SK-N-SH (cell line): ENCODE data around the gene SMIM44. TPM values are rescaled to one million over a fixed set of nuclear protein-coding genes. Genes with fewer than 3 reads are reported as not detected.

Experiments
- CTCF ChIA-PET: fragments of 300-600, 350-600 bp; formaldehyde crosslinking; extraction: SDS; loops from one replicate; lab custom pipeline; 2021; lab: Yijun Ruan, JAX
- POLR2A ChIA-PET: fragments of 350-600 bp; sonication (Branson Sonifier 250); formaldehyde crosslinking; extraction: SDS; loops from one replicate; lab custom pipeline; 2020; ENCODE audit warnings: antibody characterized with exemption, inconsistent platforms; lab: Yijun Ruan, JAX
- DNase-seq: peaks from one replicate; pipeline ENCODE4 v3.0.0; 2012
- H2AFZ ChIP-seq: fragments of 200-600 bp; sonication (generic); 2 replicates; pipeline ENCODE4 v1.8.1; 2016; ENCODE audit warnings: antibody characterized with exemption, mild to moderate bottlenecking, low read depth
- H3F3A ChIP-seq: fragments of 200-600 bp; sonication (generic); replicated peaks from 2 replicates; pipeline ENCODE3; 2016; ENCODE audit warnings: antibody characterized with exemption, mild to moderate bottlenecking; ENCODE audit not compliant: insufficient read depth
- H3K27ac ChIP-seq, 2 experiments: fragments of 200-500 bp in 1 of 2; fragments of 200-600 bp in 1 of 2; sonication (Bioruptor generic) in 1 of 2; sonication (generic), shearing (Covaris generic) in 1 of 2; 2 replicates each; pipeline versions ENCODE4 v1.5.1 to v1.6.1; 2014 to 2016; ENCODE audit warnings: low read depth in 2 of 2, inconsistent platforms in 1 of 2, low read length in 1 of 2, mild to moderate bottlenecking in 1 of 2, mixed read lengths in 1 of 2
- H3K27me3 ChIP-seq: fragments of 200-600 bp; sonication (generic), shearing (Covaris generic); 2 replicates; pipeline ENCODE4 v1.6.1; 2016; ENCODE audit warnings: mixed run types; ENCODE audit not compliant: insufficient read depth
- H3K36me3 ChIP-seq, 2 experiments: fragments of 200-500 bp in 1 of 2; fragments of 200-600 bp in 1 of 2; sonication (Bioruptor generic) in 1 of 2; sonication (generic) in 1 of 2; replicated peaks in 1 of 2; 2 replicates each; pipeline versions ENCODE3 to v1.5.1; 2014 to 2016; ENCODE audit warnings: low read length in 1 of 2, mild to moderate bottlenecking in 1 of 2; ENCODE audit not compliant: insufficient read depth in 2 of 2, control insufficient read depth in 1 of 2
- H3K4me1 ChIP-seq, 2 experiments: fragments of 200-500 bp in 1 of 2; fragments of 200-600 bp in 1 of 2; sonication (Bioruptor generic) in 1 of 2; sonication (generic), shearing (Covaris generic) in 1 of 2; 2 replicates each; pipeline versions ENCODE4 v1.5.1 to v1.6.1; 2014 to 2016; ENCODE audit warnings: low read depth in 1 of 2, low read length in 1 of 2, mixed run types in 1 of 2; ENCODE audit not compliant: insufficient read depth in 2 of 2, control insufficient read depth in 1 of 2
- H3K4me2 ChIP-seq: fragments of 200-600 bp; sonication (generic), shearing (Covaris generic); 2 replicates; pipeline ENCODE4 v1.6.1; 2017; ENCODE audit warnings: mixed run types
- H3K4me3 ChIP-seq, 2 experiments: fragments of 200-500 bp in 1 of 2; fragments of 200-600 bp in 1 of 2; sonication (Bioruptor generic) in 1 of 2; sonication (generic), shearing (Covaris generic) in 1 of 2; 2 replicates each; pipeline versions ENCODE4 v1.5.1 to v1.8.1; 2014 to 2016; ENCODE audit warnings: low read depth in 2 of 2, inconsistent platforms in 1 of 2, low read length in 1 of 2, mild to moderate bottlenecking in 1 of 2, mixed read lengths in 1 of 2, moderate library complexity in 1 of 2
- H3K79me2 ChIP-seq: fragments of 200-600 bp; sonication (generic); 2 replicates; pipeline ENCODE4 v1.8.1; 2017; ENCODE audit warnings: mild to moderate bottlenecking; ENCODE audit not compliant: insufficient read depth
- H3K9ac ChIP-seq: fragments of 200-600 bp; sonication (generic); 2 replicates; pipeline ENCODE4 v1.6.1; 2017; ENCODE audit warnings: mixed run types
- H3K9me2 ChIP-seq: fragments of 200-600 bp; sonication (generic); 2 replicates; pipeline ENCODE4 v1.6.1; 2017; ENCODE audit warnings: mixed run types
- H3K9me3 ChIP-seq: fragments of 200-600 bp; sonication (generic); 2 replicates; pipeline ENCODE4 v1.6.1; 2017; ENCODE audit warnings: mixed run types, mild to moderate bottlenecking, moderate library complexity
- H4K20me1 ChIP-seq: fragments of 200-600 bp; sonication (generic); 2 replicates; pipeline ENCODE4 v1.6.1; 2017; ENCODE audit warnings: mild to moderate bottlenecking, mixed run types; ENCODE audit not compliant: insufficient read depth
- FOSL2 ChIP-seq: IDR thresholded peaks from 2 replicates; pipeline ENCODE4 v1.4.0; 2012; ENCODE audit warnings: low read depth, mild to moderate bottlenecking, moderate library complexity, borderline replicate concordance
- FOXM1 ChIP-seq: IDR thresholded peaks from 2 replicates; pipeline ENCODE4 v1.4.0; 2012; ENCODE audit warnings: low read depth, mild to moderate bottlenecking
- IRF3 ChIP-seq: fragments of 150-350 bp; IDR thresholded peaks from 2 replicates; pipeline ENCODE4 v1.6.1; 2016; ENCODE audit warnings: mild to moderate bottlenecking, low read depth, low read length
- MEF2A ChIP-seq: IDR thresholded peaks from 2 replicates; pipeline ENCODE4 v1.4.0; 2012; ENCODE audit warnings: low read depth, borderline replicate concordance
- MXI1 ChIP-seq: IDR thresholded peaks from 2 replicates; pipeline ENCODE4 v1.6.1; 2012; ENCODE audit warnings: mild to moderate bottlenecking, low read depth, low read length, improper control_type of control experiment
- PBX3 ChIP-seq: IDR thresholded peaks from 2 replicates; pipeline ENCODE4; 2012
- RFX5 ChIP-seq: IDR thresholded peaks from 2 replicates; pipeline ENCODE4 v1.6.1; 2012; ENCODE audit warnings: mild to moderate bottlenecking, improper control_type of control experiment, low read length
- RXRA ChIP-seq: IDR thresholded peaks from 2 replicates; pipeline ENCODE4 v1.4.0; 2012; ENCODE audit warnings: low read depth, mild to moderate bottlenecking, borderline replicate concordance
- SMC3 ChIP-seq: IDR thresholded peaks from 2 replicates; pipeline ENCODE4 v1.6.1; 2012; ENCODE audit warnings: low read depth, low read length, improper control_type of control experiment
- TCF12 ChIP-seq: IDR thresholded peaks from 2 replicates; pipeline ENCODE4 v1.4.0; 2012
- YY1 ChIP-seq: IDR thresholded peaks from 2 replicates; pipeline ENCODE4 v1.4.0; 2012; ENCODE audit warnings: low read depth, mild to moderate bottlenecking
- WGBS: methylation state at CpG from one replicate; pipeline ENCODE4 v1.1.6; 2017; ENCODE audit warnings: low lambda C conversion rate; 5-methylcytosine and 5-hydroxymethylcytosine counted together
- polyA plus RNA-seq, 3 experiments: library from polyadenylated mRNA; depleted of rRNA; stranded (reverse); fragments of >200 nt; gene quantifications; 2 replicates each; pipeline ENCODE4 v1.2.3, GENCODE V29; 2012
- TF ChIP-seq, protein P1 (sequence below): IDR thresholded peaks from 2 replicates; pipeline ENCODE4 v1.4.0; 2012; ENCODE audit warnings: low read depth, borderline replicate concordance

The SMIM44 gene
- polyA plus RNA-seq, 1 of the 3 experiments (the other 2 are of a cell fraction): not detected

GRCh38 chr19:3464587-3465235 lies 18.5 kb downstream of the SMIM44 start (continued):
- TF ChIP-seq, protein P1, sequence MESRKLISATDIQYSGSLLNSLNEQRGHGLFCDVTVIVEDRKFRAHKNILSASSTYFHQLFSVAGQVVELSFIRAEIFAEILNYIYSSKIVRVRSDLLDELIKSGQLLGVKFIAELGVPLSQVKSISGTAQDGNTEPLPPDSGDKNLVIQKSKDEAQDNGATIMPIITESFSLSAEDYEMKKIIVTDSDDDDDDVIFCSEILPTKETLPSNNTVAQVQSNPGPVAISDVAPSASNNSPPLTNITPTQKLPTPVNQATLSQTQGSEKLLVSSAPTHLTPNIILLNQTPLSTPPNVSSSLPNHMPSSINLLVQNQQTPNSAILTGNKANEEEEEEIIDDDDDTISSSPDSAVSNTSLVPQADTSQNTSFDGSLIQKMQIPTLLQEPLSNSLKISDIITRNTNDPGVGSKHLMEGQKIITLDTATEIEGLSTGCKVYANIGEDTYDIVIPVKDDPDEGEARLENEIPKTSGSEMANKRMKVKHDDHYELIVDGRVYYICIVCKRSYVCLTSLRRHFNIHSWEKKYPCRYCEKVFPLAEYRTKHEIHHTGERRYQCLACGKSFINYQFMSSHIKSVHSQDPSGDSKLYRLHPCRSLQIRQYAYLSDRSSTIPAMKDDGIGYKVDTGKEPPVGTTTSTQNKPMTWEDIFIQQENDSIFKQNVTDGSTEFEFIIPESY: no peak
- TF ChIP-seq IRF3 (no peak), SMC3 (no peak), RXRA (no peak), MEF2A (no peak)

DNA sequence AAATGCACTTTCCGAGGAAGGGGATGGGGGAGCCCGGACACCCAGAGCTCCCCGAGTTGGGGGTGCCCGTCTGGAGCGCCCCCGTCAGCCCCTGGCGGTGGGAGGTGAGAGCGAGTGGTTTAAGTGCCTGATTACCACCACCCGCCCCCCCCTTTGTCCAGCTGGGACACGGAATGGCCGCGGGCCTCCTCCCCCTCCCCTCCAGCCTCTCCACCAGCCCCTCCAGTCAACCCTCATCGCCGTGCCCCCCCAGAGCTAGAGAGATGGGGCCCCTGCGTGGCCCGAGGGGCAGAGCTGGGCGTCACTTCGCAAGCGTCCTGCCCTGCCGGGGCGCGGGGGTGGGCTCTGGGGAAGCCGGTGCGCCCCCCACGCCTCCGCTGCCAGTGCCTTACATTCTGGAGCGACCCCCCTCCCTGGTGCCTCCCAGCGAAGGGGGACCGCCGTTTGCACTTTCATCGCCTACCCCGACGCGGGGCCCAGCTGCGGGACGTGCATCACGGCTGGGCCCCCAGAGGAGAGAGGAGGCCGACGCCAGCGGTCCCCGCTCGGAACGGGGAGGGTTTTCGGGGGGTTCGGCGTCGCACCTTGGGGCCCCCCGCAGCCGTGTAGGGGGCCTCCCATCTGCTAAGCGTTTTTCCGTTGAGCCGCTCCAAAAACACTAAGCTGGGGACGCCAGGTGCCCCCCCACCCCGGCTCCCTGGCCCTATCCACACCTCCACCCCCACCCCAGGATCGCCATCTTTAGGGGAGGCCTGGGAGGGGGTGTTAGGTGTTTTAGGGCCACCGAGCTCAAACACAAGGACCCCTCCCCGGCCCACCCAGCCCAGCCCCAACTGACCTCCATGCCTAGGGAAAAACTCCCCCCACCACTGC lies 19.3 kb downstream of the SMIM44 start:
- Histone ChIP-seq H3K36me3 (peaks cover 6 to 12% of the 10 kb centered on the region in 2 experiments), H3K4me3 (no peak overlapping the region), H3K27ac (no peak overlapping the region; a peak in 1 of 4 replicates), H3K9ac (no peak overlapping the region), H3K9me3 (no peaks in the 10 kb centered on the region), H3F3A (peaks cover 5% of the 10 kb centered on the region), H3K27me3 (no peaks in the 10 kb centered on the region), H4K20me1 (0 out of 2 replicates have a peak, but pooled peaks cover 7% of the 10 kb centered on the region), H3K9me2 (no peaks in the 10 kb centered on the region), H2AFZ (no peak overlapping the region), H3K79me2 (0 out of 2 replicates have a peak, but pooled peaks cover 6% of the 10 kb centered on the region), H3K4me2 (no peak overlapping the region), H3K4me1 (peaks cover 8 to 11% of the 10 kb centered on the region in 2 experiments; a peak in 2 of 4 replicates)
- 96% methylated on average over 32 of the region's 57 CpGs for WGBS
- TF ChIP-seq FOXM1: no peak
- DNase-seq: peak; percentile 44
- ChIA-PET POLR2A (no interaction called here), CTCF (interaction anchor here (0.7 to 1.7 kb wide), 4 partner anchors 9 to 120 kb away, joined by 3 to 7 read pairs (median 4); no protein-coding TSS in a partner anchor)

DNA sequence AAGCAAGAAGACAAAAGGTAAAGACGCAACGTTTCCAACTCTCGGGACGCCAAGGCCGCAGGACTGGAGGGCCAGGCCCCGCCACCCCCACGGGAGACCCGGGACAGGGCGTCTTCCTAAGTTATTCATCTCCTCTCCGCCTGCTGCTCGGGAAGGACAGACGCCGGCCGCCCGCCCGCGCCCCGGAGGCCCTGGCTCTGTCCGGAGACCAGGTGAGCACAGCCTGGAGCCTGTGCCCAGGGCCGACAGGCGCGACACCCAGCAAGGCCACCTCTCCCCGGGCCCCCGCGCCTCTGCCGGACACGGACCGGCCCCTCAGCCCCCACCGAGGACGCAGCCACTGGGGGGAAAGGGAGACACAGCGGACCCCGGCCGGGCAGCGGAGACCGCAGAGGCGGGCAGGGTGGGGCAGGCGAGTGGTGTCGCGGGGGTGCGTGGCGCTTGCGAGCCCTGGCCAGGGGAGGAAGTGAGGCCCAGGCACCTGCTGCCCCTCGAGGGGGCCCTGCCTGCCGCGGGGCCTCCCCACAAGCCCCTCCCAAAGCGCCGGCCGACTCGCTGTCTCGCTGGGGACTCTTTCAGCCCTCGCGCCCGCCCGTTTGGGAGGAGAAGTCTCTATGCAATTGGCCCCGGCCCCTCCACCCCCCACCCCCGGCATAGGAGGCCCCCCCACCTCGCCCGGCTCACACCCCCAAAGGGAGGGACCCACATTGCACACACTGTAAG lies 20.1 kb downstream of the SMIM44 start:
- Histone ChIP-seq H3K4me1 (peaks cover 8 to 19% of the 10 kb centered on the region in 2 experiments; a peak in 2 of 4 replicates), H3K27me3 (no peaks in the 10 kb centered on the region), H3K9me3 (no peaks in the 10 kb centered on the region), H3K79me2 (0 out of 2 replicates have a peak, but pooled peaks cover 10% of the 10 kb centered on the region), H3K4me2 (no peak overlapping the region), H2AFZ (no peak overlapping the region), H3K27ac (no peak overlapping the region), H3K9ac (no peak overlapping the region), H3F3A (peaks cover 4% of the 10 kb centered on the region), H3K4me3 (no peak overlapping the region), H4K20me1 (peaks cover 13% of the 10 kb centered on the region; the same call in 1 of the 2 replicates), H3K36me3 (peaks cover 6 to 12% of the 10 kb centered on the region in 2 experiments), H3K9me2 (no peaks in the 10 kb centered on the region)
- ChIA-PET CTCF (interaction anchor here (0.7 to 1.7 kb wide), 3 partner anchors 10 to 119 kb away, joined by 3 to 7 read pairs (median 3); no protein-coding TSS in a partner anchor), POLR2A (no interaction called here)
- 97% methylated on average over 43 of the region's 58 CpGs for WGBS
- TF ChIP-seq RFX5 (no peak), FOSL2 (no peak), YY1 (no peak), PBX3 (no peak), TCF12 (no peak), MXI1 (no peak)
- DNase-seq: no peak
